Measurements from ENCODE around the gene TIMELESS. TPM values are rescaled to one million over a fixed set of nuclear protein-coding genes. Genes with fewer than 3 reads are reported as not detected.

The TIMELESS gene
- total and polyA plus RNA-seq, 4 donors, result 5.1 to 17.6 (median 10.3) TPM

- H3K27ac ChIP-seq (ENCODE audit: low read depth in 1 of 2, low read length in 2 of 2), result no peak overlapping the region
- H3K27me3 ChIP-seq (ENCODE audit: control insufficient read depth in 4 of 4, insufficient read depth in 4 of 4, low read length in 3 of 4), result no peaks in the 10 kb centered on the region
- no peak for DNase-seq (ENCODE audit: low spot score)
- peaks cover 0 to 7% (median 6%) of the 10 kb centered on the region in 4 donors for H3K4me1 ChIP-seq (ENCODE audit: control insufficient read depth in 4 of 4, insufficient read depth in 4 of 4, low read length in 3 of 4)
- WGBS, result 87% methylated on average over 7 of the region's 7 CpGs
- no peak overlapping the region for H3K4me3 ChIP-seq (ENCODE audit: low read depth in 1 of 3, low read length in 3 of 3)
- no peak overlapping the region for H3K9ac ChIP-seq (ENCODE audit: low read depth in 1 of 2, low read length in 2 of 2)
- H3K36me3 ChIP-seq (ENCODE audit: control insufficient read depth in 4 of 4, insufficient read depth in 3 of 4, low read depth in 1 of 4, low read length in 3 of 4), result no peaks in the 10 kb centered on the region
- no peaks in the 10 kb centered on the region for H3K9me3 ChIP-seq (ENCODE audit: control insufficient read depth in 4 of 4, low read length in 3 of 4)
- TF ChIP-seq JUND (IDR thresholded peaks at IDR 0.05) (no peak), REST (IDR thresholded peaks at IDR 0.05) (no peak)
These were observed 62.0 kb downstream of the TIMELESS start for GRCh38 chr12:56387152-56387736.

GRCh38 chr12:56385873-56386272, 63.4 kb downstream of the TIMELESS start:
- Histone ChIP-seq H3K36me3 (ENCODE audit: control insufficient read depth in 4 of 4, insufficient read depth in 3 of 4, low read depth in 1 of 4, low read length in 3 of 4) (no peaks in the 10 kb centered on the region), H3K4me1 (ENCODE audit: control insufficient read depth in 4 of 4, insufficient read depth in 4 of 4, low read length in 3 of 4) (peaks cover 0 to 7% (median 6%) of the 10 kb centered on the region in 4 donors), H3K9me3 (ENCODE audit: control insufficient read depth in 4 of 4, low read length in 3 of 4) (no peaks in the 10 kb centered on the region), H3K4me3 (ENCODE audit: low read depth in 1 of 3, low read length in 3 of 3) (no peak overlapping the region), H3K9ac (ENCODE audit: low read depth in 1 of 2, low read length in 2 of 2) (no peak overlapping the region), H3K27ac (ENCODE audit: low read depth in 1 of 2, low read length in 2 of 2) (no peak overlapping the region), H3K27me3 (ENCODE audit: control insufficient read depth in 4 of 4, insufficient read depth in 4 of 4, low read length in 3 of 4) (no peaks in the 10 kb centered on the region)
- no peak for DNase-seq (ENCODE audit: low spot score)
- 86% methylated on average over 1 of the region's 1 CpG for WGBS
- TF ChIP-seq NR2F2 (IDR thresholded peaks at IDR 0.05) (no peak), ZBTB33 (IDR thresholded peaks at IDR 0.05) (no peak), ATF3 (IDR thresholded peaks at IDR 0.05) (no peak), GABPA (IDR thresholded peaks at IDR 0.05 in 1 of 2, conservative IDR thresholded peaks at IDR 0.05 in 1 of 2) (no peak)

- Histone ChIP-seq H3K27me3 (ENCODE audit: control insufficient read depth in 4 of 4, insufficient read depth in 4 of 4, low read length in 3 of 4) (no peaks in the 10 kb centered on the region), H3K9ac (ENCODE audit: low read depth in 1 of 2, low read length in 2 of 2) (no peak overlapping the region), H3K36me3 (ENCODE audit: control insufficient read depth in 4 of 4, insufficient read depth in 3 of 4, low read depth in 1 of 4, low read length in 3 of 4) (no peaks in the 10 kb centered on the region), H3K4me3 (ENCODE audit: low read depth in 1 of 3, low read length in 3 of 3) (no peak overlapping the region), H3K4me1 (ENCODE audit: control insufficient read depth in 4 of 4, insufficient read depth in 4 of 4, low read length in 3 of 4) (peaks cover 0 to 7% (median 6%) of the 10 kb centered on the region in 4 donors), H3K9me3 (ENCODE audit: control insufficient read depth in 4 of 4, low read length in 3 of 4) (no peaks in the 10 kb centered on the region), H3K27ac (ENCODE audit: low read depth in 1 of 2, low read length in 2 of 2) (no peak overlapping the region)
- DNase-seq (ENCODE audit: low spot score), result no peak
- TF ChIP-seq NR2F2 (IDR thresholded peaks at IDR 0.05), result no peak
- no peak for TF ChIP-seq RXRA (IDR thresholded peaks at IDR 0.05)
- TF ChIP-seq FOXA2 (IDR thresholded peaks at IDR 0.05), result no peak
- no peak for TF ChIP-seq HNF4G (IDR thresholded peaks at IDR 0.05)
- no peak for TF ChIP-seq ATF3 (IDR thresholded peaks at IDR 0.05)
- TF ChIP-seq FOXA1 (IDR thresholded peaks at IDR 0.05), result no peak
- no peak for TF ChIP-seq RAD21 (IDR thresholded peaks at IDR 0.05)
- TF ChIP-seq JUND (IDR thresholded peaks at IDR 0.05), result no peak
- no peak for TF ChIP-seq ZBTB33 (IDR thresholded peaks at IDR 0.05)
- TF ChIP-seq EGR1 (IDR thresholded peaks at IDR 0.05; ENCODE audit: low read depth in 2 of 2), result no peak
- no peak for TF ChIP-seq CTCF (IDR thresholded peaks at IDR 0.05; ENCODE audit: low read depth, low read length, missing input control)
- TF ChIP-seq SP1 (IDR thresholded peaks at IDR 0.05), result no peak
- WGBS, result 91% methylated on average over 16 of the region's 16 CpGs
These were observed 66.6 kb downstream of the TIMELESS start for GRCh38 chr12:56382611-56383010.

Data from liver (tissue), 9 donors.